ENCODE measurements around the gene MYOM3.

- TF ChIP-seq CTCF (IDR thresholded peaks at IDR 0.05) (no peak), POLR2AphosphoS5 (IDR thresholded peaks at IDR 0.05; ENCODE audit: insufficient read depth in 1 of 2, low read depth in 1 of 2) (no peak), POLR2A (IDR thresholded peaks at IDR 0.05) (no peak)
Measured at GRCh38 chr1:24057171-24057570, 54.8 kb downstream of the MYOM3 start.

Measured in vagina (tissue), 2 donors.